ENCODE results near the gene SPINT2.

The SPINT2 gene

GRCh38 chr19:38291855-38292254 lies 27.5 kb downstream of the SPINT2 start:
- no peaks in the 10 kb centered on the region for H3K27me3 ChIP-seq (ENCODE audit: control insufficient read depth in 1 of 2, insufficient read depth in 2 of 2, low read length in 2 of 2)
- no peak overlapping the region for H3K9ac ChIP-seq (ENCODE audit: low read depth in 1 of 2, low read length in 2 of 2)
- no peaks in the 10 kb centered on the region for H3K4me1 ChIP-seq (ENCODE audit: control insufficient read depth in 1 of 2, insufficient read depth in 2 of 2, low read length in 2 of 2)
- H3K4me3 ChIP-seq (ENCODE audit: low read depth in 1 of 2, low read length in 2 of 2), result no peak overlapping the region
- H3K27ac ChIP-seq (ENCODE audit: low read depth, low read length), result no peak overlapping the region
- no peaks in the 10 kb centered on the region for H3K9me3 ChIP-seq (ENCODE audit: control insufficient read depth in 1 of 2, low read length in 2 of 2)
- H3K36me3 ChIP-seq (ENCODE audit: control insufficient read depth in 1 of 2, insufficient read depth in 2 of 2, low read length in 2 of 2), result peaks cover 26 to 63% of the 10 kb centered on the region in 2 donors

- Histone ChIP-seq H3K9me3 (ENCODE audit: control insufficient read depth in 1 of 2, low read length in 2 of 2) (no peaks in the 10 kb centered on the region), H3K4me1 (ENCODE audit: control insufficient read depth in 1 of 2, insufficient read depth in 2 of 2, low read length in 2 of 2) (no peaks in the 10 kb centered on the region), H3K27ac (ENCODE audit: low read depth, low read length) (no peak overlapping the region), H3K27me3 (ENCODE audit: control insufficient read depth in 1 of 2, insufficient read depth in 2 of 2, low read length in 2 of 2) (no peaks in the 10 kb centered on the region), H3K4me3 (ENCODE audit: low read depth in 1 of 2, low read length in 2 of 2) (no peak overlapping the region), H3K9ac (ENCODE audit: low read depth in 1 of 2, low read length in 2 of 2) (no peak overlapping the region), H3K36me3 (ENCODE audit: control insufficient read depth in 1 of 2, insufficient read depth in 2 of 2, low read length in 2 of 2) (peaks cover 26 to 53% of the 10 kb centered on the region in 2 donors)
Observed at GRCh38 chr19:38293281-38293680, 28.9 kb downstream of the SPINT2 start.

- no peak overlapping the region for H3K4me3 ChIP-seq (ENCODE audit: low read depth in 1 of 2, low read length in 2 of 2)
- H3K4me1 ChIP-seq (ENCODE audit: control insufficient read depth in 1 of 2, insufficient read depth in 2 of 2, low read length in 2 of 2), result no peaks in the 10 kb centered on the region
- H3K9ac ChIP-seq (ENCODE audit: low read depth in 1 of 2, low read length in 2 of 2), result no peak overlapping the region
- no peaks in the 10 kb centered on the region for H3K9me3 ChIP-seq (ENCODE audit: control insufficient read depth in 1 of 2, low read length in 2 of 2)
- H3K27me3 ChIP-seq (ENCODE audit: control insufficient read depth in 1 of 2, insufficient read depth in 2 of 2, low read length in 2 of 2), result no peaks in the 10 kb centered on the region
- no peak overlapping the region for H3K27ac ChIP-seq (ENCODE audit: low read depth, low read length)
- H3K36me3 ChIP-seq (ENCODE audit: control insufficient read depth in 1 of 2, insufficient read depth in 2 of 2, low read length in 2 of 2), result peaks cover 20 to 45% of the 10 kb centered on the region in 2 donors
Observed at GRCh38 chr19:38294090-38294489, 29.7 kb downstream of the SPINT2 start.

GRCh38 chr19:38298821-38299680 lies 34.7 kb downstream of the SPINT2 start:
- H3K4me1 ChIP-seq (ENCODE audit: control insufficient read depth in 1 of 2, insufficient read depth in 2 of 2, low read length in 2 of 2), result peaks cover 0 to 13% of the 10 kb centered on the region in 2 donors
- H3K9me3 ChIP-seq (ENCODE audit: control insufficient read depth in 1 of 2, low read length in 2 of 2), result no peaks in the 10 kb centered on the region
- no peak overlapping the region for H3K27ac ChIP-seq (ENCODE audit: low read depth, low read length)
- peaks cover 3 to 4% of the 10 kb centered on the region in 2 donors for H3K36me3 ChIP-seq (ENCODE audit: control insufficient read depth in 1 of 2, insufficient read depth in 2 of 2, low read length in 2 of 2)
- H3K9ac ChIP-seq (ENCODE audit: low read depth in 1 of 2, low read length in 2 of 2), result no peak overlapping the region
- no peak overlapping the region for H3K4me3 ChIP-seq (ENCODE audit: low read depth in 1 of 2, low read length in 2 of 2)
- H3K27me3 ChIP-seq (ENCODE audit: control insufficient read depth in 1 of 2, insufficient read depth in 2 of 2, low read length in 2 of 2), result no peaks in the 10 kb centered on the region

GRCh38 chr19:38303517-38304351 lies 39.4 kb downstream of the SPINT2 start, which contains the start of gene C19orf33:
Gene C19orf33, plus strand, starts transcription at chr19:38304251. Its CDS starts 11 bp downstream, at chr19:38304262.
- H3K9ac ChIP-seq (ENCODE audit: low read depth in 1 of 2, low read length in 2 of 2), result peak within 1 kb of the TSS; percentile 88 to 92
- H3K9me3 ChIP-seq (ENCODE audit: control insufficient read depth in 1 of 2, low read length in 2 of 2), result no peaks in the 10 kb centered on the region
- peaks cover 0 to 19% of the 10 kb centered on the region in 2 donors for H3K4me1 ChIP-seq (ENCODE audit: control insufficient read depth in 1 of 2, insufficient read depth in 2 of 2, low read length in 2 of 2)
- peaks cover 4 to 18% of the 10 kb centered on the region in 2 donors for H3K36me3 ChIP-seq (ENCODE audit: control insufficient read depth in 1 of 2, insufficient read depth in 2 of 2, low read length in 2 of 2)
- peak within 1 kb of the TSS; percentile 96 for H3K27ac ChIP-seq (ENCODE audit: low read depth, low read length)
- peak within 1 kb of the TSS; percentile 71 to 80 for H3K4me3 ChIP-seq (ENCODE audit: low read depth in 1 of 2, low read length in 2 of 2)
- H3K27me3 ChIP-seq (ENCODE audit: control insufficient read depth in 1 of 2, insufficient read depth in 2 of 2, low read length in 2 of 2), result no peaks in the 10 kb centered on the region

- H3K9ac ChIP-seq (ENCODE audit: low read depth in 1 of 2, low read length in 2 of 2), result peak overlapping the region; percentile 88 to 92
- peak overlapping the region; percentile 96 for H3K27ac ChIP-seq (ENCODE audit: low read depth, low read length)
- H3K4me1 ChIP-seq (ENCODE audit: control insufficient read depth in 1 of 2, insufficient read depth in 2 of 2, low read length in 2 of 2), result peaks cover 0 to 19% of the 10 kb centered on the region in 2 donors
- H3K4me3 ChIP-seq (ENCODE audit: low read depth in 1 of 2, low read length in 2 of 2), result peak overlapping the region; percentile 71 to 80
- no peaks in the 10 kb centered on the region for H3K9me3 ChIP-seq (ENCODE audit: control insufficient read depth in 1 of 2, low read length in 2 of 2)
- peaks cover 4 to 23% of the 10 kb centered on the region in 2 donors for H3K36me3 ChIP-seq (ENCODE audit: control insufficient read depth in 1 of 2, insufficient read depth in 2 of 2, low read length in 2 of 2)
- no peaks in the 10 kb centered on the region for H3K27me3 ChIP-seq (ENCODE audit: control insufficient read depth in 1 of 2, insufficient read depth in 2 of 2, low read length in 2 of 2)
Observed at GRCh38 chr19:38304352-38304865, 40.0 kb downstream of the SPINT2 start.

- no peaks in the 10 kb centered on the region for H3K9me3 ChIP-seq (ENCODE audit: control insufficient read depth in 1 of 2, low read length in 2 of 2)
- no peaks in the 10 kb centered on the region for H3K27me3 ChIP-seq (ENCODE audit: control insufficient read depth in 1 of 2, insufficient read depth in 2 of 2, low read length in 2 of 2)
- H3K4me3 ChIP-seq (ENCODE audit: low read depth in 1 of 2, low read length in 2 of 2), result peak overlapping the region; percentile 71 to 80
- peaks cover 4 to 25% of the 10 kb centered on the region in 2 donors for H3K36me3 ChIP-seq (ENCODE audit: control insufficient read depth in 1 of 2, insufficient read depth in 2 of 2, low read length in 2 of 2)
- peak overlapping the region; percentile 96 for H3K27ac ChIP-seq (ENCODE audit: low read depth, low read length)
- H3K4me1 ChIP-seq (ENCODE audit: control insufficient read depth in 1 of 2, insufficient read depth in 2 of 2, low read length in 2 of 2), result peaks cover 0 to 19% of the 10 kb centered on the region in 2 donors
- H3K9ac ChIP-seq (ENCODE audit: low read depth in 1 of 2, low read length in 2 of 2), result peak overlapping the region; percentile 88 to 92
Observed at GRCh38 chr19:38304866-38305429, 40.6 kb downstream of the SPINT2 start.

GRCh38 chr19:38306236-38306635 lies 41.9 kb downstream of the SPINT2 start:
- H3K27me3 ChIP-seq (ENCODE audit: control insufficient read depth in 1 of 2, insufficient read depth in 2 of 2, low read length in 2 of 2), result no peaks in the 10 kb centered on the region
- H3K9ac ChIP-seq (ENCODE audit: low read depth in 1 of 2, low read length in 2 of 2), result no peak overlapping the region
- H3K4me1 ChIP-seq (ENCODE audit: control insufficient read depth in 1 of 2, insufficient read depth in 2 of 2, low read length in 2 of 2), result peaks cover 0 to 11% of the 10 kb centered on the region in 2 donors
- no peak overlapping the region for H3K4me3 ChIP-seq (ENCODE audit: low read depth in 1 of 2, low read length in 2 of 2)
- H3K36me3 ChIP-seq (ENCODE audit: control insufficient read depth in 1 of 2, insufficient read depth in 2 of 2, low read length in 2 of 2), result peaks cover 4 to 25% of the 10 kb centered on the region in 2 donors
- no peaks in the 10 kb centered on the region for H3K9me3 ChIP-seq (ENCODE audit: control insufficient read depth in 1 of 2, low read length in 2 of 2)
- H3K27ac ChIP-seq (ENCODE audit: low read depth, low read length), result no peak overlapping the region

GRCh38 chr19:38307076-38307475 lies 42.7 kb downstream of the SPINT2 start:
- H3K4me1 ChIP-seq (ENCODE audit: control insufficient read depth in 1 of 2, insufficient read depth in 2 of 2, low read length in 2 of 2), result peaks cover 0 to 11% of the 10 kb centered on the region in 2 donors
- H3K27me3 ChIP-seq (ENCODE audit: control insufficient read depth in 1 of 2, insufficient read depth in 2 of 2, low read length in 2 of 2), result no peaks in the 10 kb centered on the region
- H3K27ac ChIP-seq (ENCODE audit: low read depth, low read length), result no peak overlapping the region
- H3K9ac ChIP-seq (ENCODE audit: low read depth in 1 of 2, low read length in 2 of 2), result no peak overlapping the region
- no peak overlapping the region for H3K4me3 ChIP-seq (ENCODE audit: low read depth in 1 of 2, low read length in 2 of 2)
- peaks cover 4 to 25% of the 10 kb centered on the region in 2 donors for H3K36me3 ChIP-seq (ENCODE audit: control insufficient read depth in 1 of 2, insufficient read depth in 2 of 2, low read length in 2 of 2)
- H3K9me3 ChIP-seq (ENCODE audit: control insufficient read depth in 1 of 2, low read length in 2 of 2), result no peaks in the 10 kb centered on the region

Measured in duodenal mucosa (tissue), 2 donors.